Measurements from ENCODE around the gene STX7. TPM values are rescaled to one million over a fixed set of nuclear protein-coding genes. Genes with fewer than 3 reads are reported as not detected.

STX7 gene
- total RNA-seq, 1 donor from 2014 or later: 49.3 TPM

DNA sequence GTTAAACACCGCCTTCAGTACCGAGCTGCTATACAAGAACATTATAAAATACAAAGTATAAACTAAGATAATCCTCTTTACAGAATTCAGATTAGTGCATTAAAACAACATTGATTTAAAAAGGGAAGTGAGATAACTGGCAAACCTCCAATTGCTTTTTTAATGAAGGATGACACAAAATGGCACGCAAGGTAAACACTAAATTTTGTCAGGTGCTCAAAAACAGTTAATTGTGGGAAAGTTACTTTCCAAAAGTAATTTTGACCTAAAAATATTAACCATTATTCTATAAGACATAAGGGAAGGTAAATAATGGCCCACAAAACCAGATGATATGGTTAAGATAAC is 53.3 kb downstream of the STX7 start:
- Mint-ChIP-seq H3K4me1 (ENCODE audit: unreplicated experiment) (no peaks in the 10 kb centered on the region), H3K4me3 (ENCODE audit: unreplicated experiment) (no peak overlapping the region), H3K27ac (ENCODE audit: unreplicated experiment) (no peak overlapping the region), H3K9me3 (ENCODE audit: unreplicated experiment) (no peaks in the 10 kb centered on the region), H3K36me3 (ENCODE audit: unreplicated experiment) (peaks cover 73% of the 10 kb centered on the region), H3K27me3 (ENCODE audit: unreplicated experiment) (no peaks in the 10 kb centered on the region)
- TF ChIP-seq, protein P1, sequence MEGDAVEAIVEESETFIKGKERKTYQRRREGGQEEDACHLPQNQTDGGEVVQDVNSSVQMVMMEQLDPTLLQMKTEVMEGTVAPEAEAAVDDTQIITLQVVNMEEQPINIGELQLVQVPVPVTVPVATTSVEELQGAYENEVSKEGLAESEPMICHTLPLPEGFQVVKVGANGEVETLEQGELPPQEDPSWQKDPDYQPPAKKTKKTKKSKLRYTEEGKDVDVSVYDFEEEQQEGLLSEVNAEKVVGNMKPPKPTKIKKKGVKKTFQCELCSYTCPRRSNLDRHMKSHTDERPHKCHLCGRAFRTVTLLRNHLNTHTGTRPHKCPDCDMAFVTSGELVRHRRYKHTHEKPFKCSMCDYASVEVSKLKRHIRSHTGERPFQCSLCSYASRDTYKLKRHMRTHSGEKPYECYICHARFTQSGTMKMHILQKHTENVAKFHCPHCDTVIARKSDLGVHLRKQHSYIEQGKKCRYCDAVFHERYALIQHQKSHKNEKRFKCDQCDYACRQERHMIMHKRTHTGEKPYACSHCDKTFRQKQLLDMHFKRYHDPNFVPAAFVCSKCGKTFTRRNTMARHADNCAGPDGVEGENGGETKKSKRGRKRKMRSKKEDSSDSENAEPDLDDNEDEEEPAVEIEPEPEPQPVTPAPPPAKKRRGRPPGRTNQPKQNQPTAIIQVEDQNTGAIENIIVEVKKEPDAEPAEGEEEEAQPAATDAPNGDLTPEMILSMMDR (IDR thresholded peaks at IDR 0.05): no peak
- DNase-seq (ENCODE audit: extremely low spot score, unreplicated experiment): no peak

DNA sequence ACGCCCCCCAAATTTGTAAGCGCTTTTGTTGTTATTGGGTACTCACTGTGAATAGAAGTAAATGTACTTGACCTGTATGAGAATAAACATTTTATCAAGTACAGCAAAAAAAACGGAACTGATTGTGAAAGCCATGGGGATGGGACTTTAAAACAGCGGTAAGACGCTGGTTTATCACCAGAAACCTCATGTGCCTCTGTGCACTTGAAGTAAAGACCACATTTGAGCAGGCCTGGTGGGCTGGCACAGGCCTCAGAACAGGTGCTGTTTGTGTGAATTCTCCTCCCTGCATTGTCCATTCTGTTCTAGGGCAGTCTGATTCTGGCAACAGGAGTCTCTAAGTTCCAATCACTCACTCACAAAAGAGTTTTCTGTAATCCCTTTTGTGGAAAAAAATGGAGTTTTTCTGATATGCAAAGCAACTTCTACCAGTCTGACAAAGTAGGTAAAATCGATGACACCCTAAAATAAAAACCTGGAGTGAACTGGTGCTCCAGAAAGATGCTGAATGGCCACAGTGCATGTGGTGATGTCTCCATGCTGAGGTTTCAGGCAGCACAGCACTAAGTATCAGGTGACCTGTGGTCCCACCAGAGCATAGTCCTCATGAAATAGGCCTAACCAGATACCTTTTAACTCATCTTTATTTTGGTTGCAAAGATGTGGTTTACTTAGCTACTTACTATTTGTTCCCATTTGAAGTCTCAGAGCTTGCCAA is 53.9 kb downstream of the STX7 start:
- Mint-ChIP-seq H3K9me3 (ENCODE audit: unreplicated experiment) (no peaks in the 10 kb centered on the region), H3K27me3 (ENCODE audit: unreplicated experiment) (no peaks in the 10 kb centered on the region), H3K4me3 (ENCODE audit: unreplicated experiment) (no peak overlapping the region), H3K4me1 (ENCODE audit: unreplicated experiment) (no peaks in the 10 kb centered on the region), H3K27ac (ENCODE audit: unreplicated experiment) (no peak overlapping the region), H3K36me3 (ENCODE audit: unreplicated experiment) (peaks cover 76% of the 10 kb centered on the region)
- TF ChIP-seq, protein P1 (IDR thresholded peaks at IDR 0.05): no peak
- DNase-seq (ENCODE audit: extremely low spot score, unreplicated experiment): no peak

DNA sequence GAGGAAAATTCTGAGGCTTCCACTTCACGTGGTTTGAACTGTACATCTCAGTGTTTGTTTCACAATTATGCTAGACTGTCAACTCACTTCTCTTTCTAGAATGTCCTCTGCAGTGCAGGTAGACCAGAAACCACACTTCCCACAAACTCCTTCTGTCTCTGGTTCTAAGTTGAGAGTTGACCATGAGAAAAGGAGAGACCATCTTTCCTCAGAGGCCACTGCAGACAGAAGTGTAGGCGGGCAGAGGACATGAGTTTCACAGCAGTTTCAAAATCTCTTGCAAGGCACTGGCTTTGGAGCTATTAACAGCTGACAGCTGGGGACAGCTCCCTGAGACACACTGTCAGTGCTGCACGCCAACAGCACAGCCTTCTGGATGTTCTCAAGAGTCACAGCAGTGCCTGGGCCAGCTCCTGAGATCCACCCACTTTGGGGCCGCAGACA is 56.2 kb downstream of the STX7 start:
- H3K4me3 Mint-ChIP-seq (ENCODE audit: unreplicated experiment): no peak overlapping the region
- H3K9me3 Mint-ChIP-seq (ENCODE audit: unreplicated experiment): no peaks in the 10 kb centered on the region
- H3K36me3 Mint-ChIP-seq (ENCODE audit: unreplicated experiment): peaks cover 67% of the 10 kb centered on the region
- TF ChIP-seq, protein P1 (IDR thresholded peaks at IDR 0.05): no peak
- H3K27ac Mint-ChIP-seq (ENCODE audit: unreplicated experiment): no peak overlapping the region
- DNase-seq (ENCODE audit: extremely low spot score, unreplicated experiment): no peak
- no peaks in the 10 kb centered on the region for H3K27me3 Mint-ChIP-seq (ENCODE audit: unreplicated experiment)
- H3K4me1 Mint-ChIP-seq (ENCODE audit: unreplicated experiment): no peaks in the 10 kb centered on the region

DNA sequence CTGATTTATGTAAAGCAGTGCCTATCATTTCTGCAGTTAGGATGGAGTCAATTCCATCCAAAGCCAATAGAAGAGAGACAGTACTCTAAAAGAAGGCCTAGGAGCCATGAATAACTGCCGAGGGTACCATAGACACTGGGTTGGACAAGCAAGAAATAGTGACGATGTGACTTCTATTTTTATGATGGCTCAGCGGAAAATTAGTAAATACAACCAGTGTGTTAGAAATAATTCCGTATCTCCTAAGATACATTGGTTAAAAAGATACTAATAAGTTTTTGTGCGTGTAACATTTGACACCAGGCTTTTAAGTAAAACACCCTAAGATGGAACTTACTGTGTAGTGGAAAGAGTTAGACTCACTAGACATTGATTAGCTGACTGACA is 66.1 kb downstream of the STX7 start:
- peaks cover 26% of the 10 kb centered on the region for H3K36me3 Mint-ChIP-seq (ENCODE audit: unreplicated experiment)
- no peak overlapping the region for H3K4me3 Mint-ChIP-seq (ENCODE audit: unreplicated experiment)
- H3K9me3 Mint-ChIP-seq (ENCODE audit: unreplicated experiment): peaks cover 11% of the 10 kb centered on the region
- H3K27me3 Mint-ChIP-seq (ENCODE audit: unreplicated experiment): no peaks in the 10 kb centered on the region
- no peak for DNase-seq (ENCODE audit: extremely low spot score, unreplicated experiment)
- TF ChIP-seq, protein P1 (IDR thresholded peaks at IDR 0.05): no peak
- H3K27ac Mint-ChIP-seq (ENCODE audit: unreplicated experiment): peak overlapping the region; percentile 15
- peaks cover 31% of the 10 kb centered on the region for H3K4me1 Mint-ChIP-seq (ENCODE audit: unreplicated experiment)

DNA sequence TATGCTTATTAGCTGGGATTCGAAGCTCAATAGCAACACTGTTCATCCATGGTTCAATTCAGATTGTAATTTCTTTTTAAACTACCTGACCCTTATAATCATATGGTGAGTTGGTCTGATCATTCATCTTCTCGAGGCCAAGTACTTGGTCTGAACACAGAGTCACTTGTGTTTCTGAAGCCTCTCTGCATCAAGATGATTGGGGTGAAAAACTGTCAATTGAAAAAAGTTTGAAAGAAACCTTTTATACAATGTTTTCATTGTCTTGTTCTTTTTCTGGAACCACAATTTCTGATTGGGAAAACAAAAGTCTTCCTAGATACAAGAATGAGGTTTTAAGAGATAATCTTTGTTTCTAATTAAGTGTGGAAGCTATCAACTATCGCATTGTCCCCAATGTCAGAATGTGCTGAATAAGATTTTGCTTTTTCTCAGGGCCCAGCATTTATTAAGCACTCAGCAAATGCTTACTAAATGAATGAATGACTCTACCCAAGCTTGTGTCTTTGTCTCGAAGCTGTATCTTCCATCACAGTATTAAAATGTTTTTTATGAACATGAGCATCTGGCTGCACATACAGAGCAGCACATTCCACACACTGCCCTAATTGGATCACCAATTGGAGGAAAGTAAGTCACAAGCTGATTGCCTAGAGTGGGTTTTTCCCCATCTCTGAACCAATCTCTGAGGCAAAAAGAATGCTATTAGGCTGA is 66.6 kb downstream of the STX7 start:
- Mint-ChIP-seq H3K27me3 (ENCODE audit: unreplicated experiment) (no peaks in the 10 kb centered on the region), H3K4me1 (ENCODE audit: unreplicated experiment) (peaks cover 31% of the 10 kb centered on the region), H3K36me3 (ENCODE audit: unreplicated experiment) (peaks cover 21% of the 10 kb centered on the region), H3K4me3 (ENCODE audit: unreplicated experiment) (no peak overlapping the region), H3K9me3 (ENCODE audit: unreplicated experiment) (peaks cover 17% of the 10 kb centered on the region), H3K27ac (ENCODE audit: unreplicated experiment) (peak overlapping the region; percentile 70)
- DNase-seq (ENCODE audit: extremely low spot score, unreplicated experiment): no peak
- TF ChIP-seq, protein P1 (IDR thresholded peaks at IDR 0.05): no peak

All from osteocyte (in vitro differentiated cells).